Tongue (tissue), 2 donors: ENCODE results near the gene LPCAT4. TPM values are rescaled to one million over a fixed set of nuclear protein-coding genes. Genes with fewer than 3 reads are reported as not detected.
"Not testable (repeated sequence)": the region's sequence is repeated elsewhere in the genome, so short reads cannot be mapped to it uniquely, and the experiment has no call there.

Experiments
- DNase-seq: peaks from one replicate; pipeline ENCODE4 v3.0.0-alpha.2; 2015
- total RNA-seq: library from RNA; depleted of rRNA; stranded (reverse); fragments of >200 nt; gene quantifications from one replicate; pipeline ENCODE4 v1.2.3, GENCODE V29; 2014

The LPCAT4 gene
- total RNA-seq, 1 donor from 2014 or later = 12.0 TPM

GRCh38 chr15:34362047-34362773 is 4.8 kb downstream of the LPCAT4 start:
- no peak for DNase-seq

- DNase-seq = no peak
Observed at GRCh38 chr15:34361278-34361677, 5.7 kb downstream of the LPCAT4 start.

DNA sequence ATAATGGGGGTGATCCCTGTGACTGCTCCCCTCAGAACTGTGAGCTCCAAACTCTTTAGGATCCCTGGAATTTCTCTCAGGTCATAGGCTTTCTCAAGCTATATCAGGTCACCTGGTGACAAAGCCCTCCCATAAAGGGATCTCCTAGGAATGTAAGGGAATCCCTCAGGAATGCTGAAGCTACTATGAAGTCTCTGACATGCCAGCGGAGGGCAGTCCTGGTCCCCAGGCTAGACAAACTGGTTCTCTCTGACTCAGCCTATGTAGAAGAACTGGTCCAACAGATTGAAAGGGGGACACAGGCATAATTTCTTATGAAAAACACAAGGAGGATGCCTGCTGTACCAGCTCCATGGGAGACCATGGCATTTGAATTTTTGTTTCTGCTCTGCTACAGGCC is 6.7 kb downstream of the LPCAT4 start:
- DNase-seq = peak; percentile 25

DNA sequence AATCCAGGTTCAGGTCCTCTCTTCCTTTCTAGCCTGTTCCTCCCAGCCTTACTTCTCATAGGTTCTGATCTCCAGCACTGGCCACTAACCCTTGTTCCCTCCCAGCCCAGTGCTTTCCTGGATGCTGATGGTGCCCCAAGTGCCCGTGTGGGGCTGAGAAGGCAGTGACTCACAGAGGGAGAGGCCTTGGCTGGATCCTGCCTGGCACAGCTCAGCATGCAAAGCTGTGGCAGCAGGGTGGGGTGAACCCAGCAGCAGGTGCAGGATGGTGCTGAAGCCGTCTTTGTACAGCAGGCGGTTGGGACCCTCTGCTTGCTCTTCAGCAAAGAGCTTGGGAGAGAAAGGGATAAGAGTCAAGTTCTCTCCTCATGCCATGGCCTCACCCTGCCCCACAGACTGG is 7.6 kb downstream of the LPCAT4 start:
- no peak for DNase-seq

- no peak for DNase-seq
Observed at GRCh38 chr15:34358948-34359347, 8.0 kb downstream of the LPCAT4 start.

DNA sequence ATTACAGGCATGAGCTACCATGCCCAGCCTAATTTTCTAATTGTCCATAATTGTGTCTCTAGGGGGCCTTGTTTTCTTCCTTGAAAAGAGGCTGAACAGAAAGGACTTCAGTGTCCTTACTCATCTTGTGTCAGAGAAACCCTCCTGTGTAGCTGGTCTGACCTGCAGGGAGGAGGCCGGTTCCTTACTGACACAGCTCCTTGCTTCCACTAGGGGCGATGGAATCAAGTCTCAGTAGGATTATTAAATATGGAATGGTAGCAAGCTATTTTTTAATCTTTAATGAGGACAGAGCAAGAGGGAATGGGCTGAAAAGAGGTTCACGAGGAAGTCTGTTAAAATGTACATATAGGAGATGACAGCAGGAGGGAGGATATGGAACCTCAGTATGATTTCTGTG is 8.6 kb downstream of the LPCAT4 start:
- DNase-seq = no peak

- DNase-seq = no peak
Observed at GRCh38 chr15:34357653-34358052, 9.3 kb downstream of the LPCAT4 start.

GRCh38 chr15:34355241-34355640 is 11.8 kb downstream of the LPCAT4 start:
- DNase-seq = no peak

DNA sequence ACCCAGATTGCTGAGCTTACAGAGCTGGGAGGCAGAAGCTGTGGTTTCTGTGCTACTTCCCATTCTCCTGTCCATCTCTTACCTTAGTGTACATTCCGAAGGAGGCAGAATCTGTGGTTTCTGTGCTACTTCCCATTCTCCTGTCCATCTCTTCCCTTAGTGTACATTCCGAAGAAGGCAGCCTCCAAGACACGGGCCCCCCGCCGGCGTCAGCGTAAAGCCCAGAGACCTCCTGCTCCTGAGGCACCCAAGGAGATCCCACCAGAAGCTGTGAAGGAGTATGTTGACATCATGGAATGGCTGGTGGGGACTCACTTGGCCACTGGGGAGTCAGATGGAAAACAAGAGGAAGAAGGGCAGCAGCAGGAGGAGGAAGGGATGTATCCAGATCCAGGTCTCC is 12.7 kb downstream of the LPCAT4 start:
- DNase-seq = no peak

GRCh38 chr15:34353627-34354026 is 13.4 kb downstream of the LPCAT4 start:
- DNase-seq = no peak

- not testable (repeated sequence) for DNase-seq
Observed at GRCh38 chr15:34352996-34353395, 14.0 kb downstream of the LPCAT4 start.

- DNase-seq = no peak
Observed at GRCh38 chr15:34349769-34350168, 17.2 kb downstream of the LPCAT4 start.

GRCh38 chr15:34348735-34349300 is 18.2 kb downstream of the LPCAT4 start:
- no peak for DNase-seq

DNA sequence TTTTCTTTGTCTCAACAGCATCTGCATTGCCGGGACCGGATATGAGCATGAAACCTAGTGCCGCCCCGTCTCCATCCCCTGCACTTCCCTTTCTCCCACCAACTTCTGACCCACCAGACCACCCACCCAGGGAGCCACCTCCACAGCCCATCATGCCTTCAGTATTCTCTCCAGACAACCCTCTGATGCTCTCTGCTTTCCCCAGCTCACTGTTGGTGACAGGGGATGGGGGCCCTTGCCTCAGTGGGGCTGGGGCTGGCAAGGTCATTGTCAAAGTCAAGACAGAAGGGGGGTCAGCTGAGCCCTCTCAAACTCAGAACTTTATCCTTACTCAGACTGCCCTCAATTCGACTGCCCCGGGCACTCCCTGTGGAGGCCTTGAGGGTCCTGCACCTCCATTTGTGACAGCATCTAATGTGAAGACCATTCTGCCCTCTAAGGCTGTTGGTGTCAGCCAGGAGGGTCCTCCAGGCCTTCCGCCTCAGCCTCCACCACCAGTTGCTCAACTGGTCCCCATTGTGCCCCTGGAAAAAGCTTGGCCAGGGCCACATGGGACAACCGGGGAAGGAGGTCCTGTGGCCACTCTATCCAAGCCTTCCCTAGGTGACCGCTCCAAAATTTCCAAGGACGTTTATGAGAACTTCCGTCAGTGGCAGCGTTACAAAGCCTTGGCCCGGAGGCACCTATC is 18.9 kb downstream of the LPCAT4 start:
- no peak for DNase-seq

GRCh38 chr15:34342737-34343575 is 24.0 kb downstream of the LPCAT4 start, which contains the start of the genes NOP10 and NUTM1:
Gene NOP10 (minus strand): TSS chr15:34343136. CDS start chr15:34343073, 63 bp downstream.
Gene NUTM1 (plus strand): TSS chr15:34343315. CDS start chr15:34343697, 382 bp downstream.
- DNase-seq = peak; percentile 96

DNA sequence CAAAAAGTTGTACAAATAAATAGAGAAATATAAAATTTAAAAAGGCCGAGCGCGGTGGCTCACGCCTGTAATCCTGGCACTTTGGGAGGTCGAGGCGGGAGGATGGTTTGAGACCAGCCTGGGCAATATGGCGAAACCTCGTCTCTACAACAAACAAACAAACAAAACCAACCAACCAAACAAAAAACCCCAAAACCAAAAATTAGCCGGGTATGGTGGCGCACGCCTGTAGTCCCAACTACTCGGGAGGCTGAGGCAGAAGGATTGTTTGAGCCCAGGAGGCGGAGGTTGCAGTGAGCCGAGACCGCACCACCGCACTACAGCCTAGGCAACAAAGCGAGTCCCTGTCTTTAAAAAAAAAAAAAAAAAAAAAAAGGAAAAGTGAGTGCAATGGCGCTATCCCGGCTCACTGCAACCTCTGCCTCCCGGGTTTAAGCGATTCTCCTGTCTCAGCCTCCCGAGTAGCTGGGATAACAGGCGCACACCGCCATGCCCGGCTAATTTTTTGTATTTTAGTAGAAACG is 24.7 kb downstream of the LPCAT4 start:
- not testable (repeated sequence) for DNase-seq

DNA sequence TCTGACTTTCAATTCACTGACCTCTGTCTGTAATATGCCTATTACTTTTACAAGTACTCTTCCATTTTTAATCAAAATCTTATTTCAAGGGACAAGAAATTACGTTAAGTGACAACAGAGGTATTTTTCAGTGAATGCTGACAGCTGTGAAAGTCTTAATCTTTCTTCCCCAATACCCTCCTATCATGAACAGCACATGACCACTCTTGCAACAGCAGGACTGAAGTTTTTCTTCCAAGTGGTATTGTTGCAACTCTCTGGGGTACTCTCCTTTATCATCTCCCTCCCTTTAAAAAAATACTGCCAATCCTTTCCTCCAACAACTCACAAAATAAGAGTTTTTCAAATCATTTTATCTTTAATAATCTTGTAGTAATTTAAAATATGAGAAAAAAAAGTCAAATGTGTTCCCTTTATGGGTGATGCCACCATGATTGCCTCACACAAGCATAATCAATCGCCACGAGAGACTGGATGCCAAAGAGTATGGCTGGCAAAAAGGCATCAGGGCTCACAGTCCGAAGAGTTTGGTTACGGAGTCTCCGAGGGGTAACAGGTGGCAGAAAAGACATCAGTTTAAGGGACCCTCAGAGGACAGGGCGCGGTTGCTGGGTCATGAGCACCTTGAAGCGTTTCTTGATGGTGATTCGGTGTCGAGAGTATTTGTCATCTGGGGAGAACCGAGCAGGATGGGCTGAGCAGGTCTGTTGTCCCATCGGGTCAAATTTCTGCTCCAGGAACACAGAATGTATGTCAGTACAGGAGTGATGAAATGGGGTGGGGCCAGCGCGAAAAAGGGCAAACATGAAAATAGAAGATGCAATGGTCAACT is 25.4 kb downstream of the LPCAT4 start:
- no peak for DNase-seq

GRCh38 chr15:34339946-34340345 is 27.1 kb downstream of the LPCAT4 start:
- DNase-seq = no peak

DNA sequence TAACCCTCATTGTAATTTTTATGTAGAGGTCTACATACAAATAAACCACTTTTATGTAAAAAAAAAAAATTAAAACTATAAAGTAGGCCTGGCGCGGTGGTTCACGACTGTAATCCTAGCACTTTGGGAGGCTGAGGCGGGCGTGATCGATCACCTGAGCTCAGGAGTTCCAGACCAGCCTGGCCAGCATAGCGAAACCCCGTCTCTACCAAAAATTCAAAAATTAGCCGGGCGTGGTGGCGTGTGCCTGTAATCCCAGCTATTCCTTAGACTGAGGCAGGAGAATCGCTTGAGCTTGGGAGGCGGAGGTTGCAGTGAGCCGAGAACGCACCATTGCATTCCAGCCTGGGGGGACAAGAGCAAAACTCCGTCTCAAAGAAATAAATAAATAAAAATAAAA is 28.6 kb downstream of the LPCAT4 start:
- no peak for DNase-seq

DNA sequence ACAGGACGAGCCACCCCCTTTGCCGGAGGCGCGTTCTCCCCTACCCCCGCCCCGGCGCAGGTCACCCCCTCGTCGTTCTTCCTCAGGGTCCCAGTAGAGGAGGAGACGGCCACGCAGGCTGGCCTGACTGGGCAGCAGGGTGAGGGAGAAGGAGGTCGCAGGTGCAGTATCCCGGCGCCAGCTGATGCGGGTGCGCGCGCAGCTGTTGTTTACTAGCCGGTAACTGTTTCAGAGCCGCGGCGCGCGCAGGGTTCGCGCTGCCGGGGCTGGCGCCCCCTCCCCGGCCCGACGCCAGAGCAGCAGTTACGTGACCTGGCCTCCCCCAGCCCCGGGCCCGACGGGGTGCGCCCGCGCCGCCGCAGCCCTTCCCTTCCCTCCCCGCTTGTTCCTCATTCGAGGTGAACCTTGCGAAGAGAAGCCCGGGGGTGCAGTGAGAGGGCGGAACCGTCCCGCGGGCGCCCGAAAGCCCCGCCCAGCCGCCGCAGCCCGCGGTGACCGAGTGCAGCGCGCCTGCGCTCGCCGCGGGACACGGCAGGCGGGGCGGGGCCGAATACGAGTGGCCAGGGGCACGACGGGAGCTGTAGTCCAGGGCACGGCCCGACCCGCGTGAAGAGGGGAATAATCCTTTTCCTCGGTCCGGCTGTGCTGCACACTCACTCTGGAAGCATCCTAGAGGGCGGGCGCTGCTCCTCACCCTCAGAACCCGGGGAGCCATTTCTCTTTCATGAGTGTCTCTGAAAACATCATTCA is 29.3 kb downstream of the LPCAT4 start, which contains the start of gene SLC12A6:
TSS of gene SLC12A6 (minus strand) at position 225 of the 750 bp plus-strand sequence. CDS start 1,101 bp downstream, outside the sequence.
- DNase-seq = peak; percentile 96
